ENCODE data around the gene TTLL5. TPM values are rescaled to one million over a fixed set of nuclear protein-coding genes. Genes with fewer than 3 reads are reported as not detected.

The TTLL5 gene
- polyA plus RNA-seq, 2 of the 4 experiments (the other 2 are of a cell fraction), result 18.8 to 23.7 TPM

GRCh38 chr14:75835156-75835725 lies 174.2 kb downstream of the TTLL5 start (continued):
- TF ChIP-seq RFX5 (IDR thresholded peaks at IDR 0.05) (no peak), ESRRA (IDR thresholded peaks at IDR 0.05; ENCODE audit: borderline replicate concordance, low read length) (no peak)
- TF ChIP-seq, protein P1, sequence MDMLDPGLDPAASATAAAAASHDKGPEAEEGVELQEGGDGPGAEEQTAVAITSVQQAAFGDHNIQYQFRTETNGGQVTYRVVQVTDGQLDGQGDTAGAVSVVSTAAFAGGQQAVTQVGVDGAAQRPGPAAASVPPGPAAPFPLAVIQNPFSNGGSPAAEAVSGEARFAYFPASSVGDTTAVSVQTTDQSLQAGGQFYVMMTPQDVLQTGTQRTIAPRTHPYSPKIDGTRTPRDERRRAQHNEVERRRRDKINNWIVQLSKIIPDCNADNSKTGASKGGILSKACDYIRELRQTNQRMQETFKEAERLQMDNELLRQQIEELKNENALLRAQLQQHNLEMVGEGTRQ (IDR thresholded peaks at IDR 0.05), result no peak

DNA sequence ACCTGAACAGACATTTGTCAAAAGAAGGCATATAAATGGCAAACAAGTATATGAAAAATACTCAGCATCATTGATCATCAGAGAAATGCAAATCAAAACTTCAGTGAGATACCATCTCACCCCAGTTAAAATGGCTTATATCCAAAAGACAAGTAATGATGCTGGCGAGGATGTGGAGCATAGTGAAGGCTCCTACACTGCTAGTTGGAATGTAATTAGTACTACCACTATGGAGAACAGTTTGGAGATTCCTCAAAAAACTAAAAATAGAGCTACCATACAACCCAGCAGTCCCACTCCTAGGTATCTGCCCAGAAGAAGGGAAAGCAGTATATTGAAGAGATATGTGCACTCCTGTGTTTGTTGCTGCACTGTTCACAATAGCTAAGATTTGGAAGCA lies 174.7 kb downstream of the TTLL5 start:
- TF ChIP-seq PBX3 (IDR thresholded peaks at IDR 0.05) (no peak), CHD2 (IDR thresholded peaks at IDR 0.05; ENCODE audit: low read length, partially characterized antibody) (no peak)
- ATAC-seq (no peak), FAIRE-seq (no peak), DNase-seq (ENCODE audit: low read depth in 1 of 2, low spot score in 1 of 2) (no peak)
- Histone ChIP-seq H3K9me3 (no peaks in the 10 kb centered on the region), H3K27ac (no peak overlapping the region), H3K4me1 (peaks cover 11% of the 10 kb centered on the region; the same call in 2 of the 3 replicates), H3K4me3 (no peak overlapping the region), H3K4me2 (no peak overlapping the region)
- POLR2A ChIA-PET, result no interaction called here
- WGBS (ENCODE audit: missing lambda C conversion rate), result 85% methylated on average over 1 of the region's 1 CpG
- CTCF ChIA-PET, result interaction anchor here (1.5 kb wide), 1 partner anchor 55 kb away, joined by 3 read pairs; no protein-coding TSS in a partner anchor

DNA sequence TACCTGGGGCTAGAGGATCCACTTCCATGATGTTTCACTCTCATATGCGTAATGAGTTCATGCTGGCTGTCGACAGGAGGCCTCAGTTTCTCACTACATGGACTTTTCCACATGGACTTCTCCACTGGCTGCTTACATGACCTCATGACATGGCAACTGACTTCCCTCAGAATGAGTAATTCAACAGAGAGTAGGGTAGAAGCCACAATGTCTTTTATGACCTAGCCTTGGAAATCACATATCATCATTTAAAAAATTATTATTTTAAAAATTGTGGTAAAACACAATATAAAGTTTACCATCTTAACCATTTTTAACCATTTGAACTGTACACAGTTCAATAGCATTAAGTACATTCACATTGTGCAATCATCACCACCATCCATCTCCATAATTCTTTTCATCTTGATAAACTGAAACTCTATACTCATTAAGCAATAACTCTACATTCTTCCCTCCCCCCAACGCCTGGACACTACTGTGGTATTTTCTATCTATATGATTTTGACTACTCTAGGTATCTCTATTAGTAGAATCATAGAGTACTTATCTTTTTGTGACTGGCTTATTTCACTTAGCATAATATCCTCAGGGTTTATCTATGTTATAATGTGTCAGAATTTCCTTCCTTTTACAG lies 176.2 kb downstream of the TTLL5 start:
- H3K4me3 ChIP-seq, result no peak overlapping the region
- H3K27ac ChIP-seq, result no peak overlapping the region
- H3K4me1 ChIP-seq, result peaks cover 2% of the 10 kb centered on the region; the same call in 1 of the 3 replicates
- no peaks in the 10 kb centered on the region for H3K9me3 ChIP-seq
- ChIA-PET CTCF (no interaction called here), POLR2A (no interaction called here)
- TF ChIP-seq, protein P2, sequence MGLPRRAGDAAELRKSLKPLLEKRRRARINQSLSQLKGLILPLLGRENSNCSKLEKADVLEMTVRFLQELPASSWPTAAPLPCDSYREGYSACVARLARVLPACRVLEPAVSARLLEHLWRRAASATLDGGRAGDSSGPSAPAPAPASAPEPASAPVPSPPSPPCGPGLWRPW (IDR thresholded peaks at IDR 0.05), result no peak
- TF ChIP-seq E2F6 (IDR thresholded peaks at IDR 0.05; ENCODE audit: borderline replicate concordance, low read depth), result no peak
- no peak for TF ChIP-seq GATA3 (IDR thresholded peaks at IDR 0.05; ENCODE audit: borderline replicate concordance)
- TF ChIP-seq, protein P3, sequence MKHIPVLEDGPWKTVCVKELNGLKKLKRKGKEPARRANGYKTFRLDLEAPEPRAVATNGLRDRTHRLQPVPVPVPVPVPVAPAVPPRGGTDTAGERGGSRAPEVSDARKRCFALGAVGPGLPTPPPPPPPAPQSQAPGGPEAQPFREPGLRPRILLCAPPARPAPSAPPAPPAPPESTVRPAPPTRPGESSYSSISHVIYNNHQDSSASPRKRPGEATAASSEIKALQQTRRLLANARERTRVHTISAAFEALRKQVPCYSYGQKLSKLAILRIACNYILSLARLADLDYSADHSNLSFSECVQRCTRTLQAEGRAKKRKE (CRISPR knock-in tag; IDR thresholded peaks at IDR 0.05; ENCODE audit: low read depth), result no peak
- no peak for TF ChIP-seq RFX5 (IDR thresholded peaks at IDR 0.05)
- no peak for TF ChIP-seq NPAS2 (CRISPR knock-in tag; IDR thresholded peaks at IDR 0.05; ENCODE audit: borderline replicate concordance)
- no peak overlapping the region for H3K4me2 ChIP-seq
- no peak for DNase-seq (ENCODE audit: low read depth in 1 of 2, low spot score in 1 of 2)
- 88% methylated on average over 3 of the region's 3 CpGs for WGBS (ENCODE audit: missing lambda C conversion rate)
- FAIRE-seq, result no peak
- no peak for ATAC-seq

GRCh38 chr14:75840911-75841310 lies 179.9 kb downstream of the TTLL5 start:
- no peak for ATAC-seq
- POLR2A ChIA-PET, result no interaction called here
- no peak overlapping the region for H3K4me2 ChIP-seq
- FAIRE-seq, result no peak
- no peak for TF ChIP-seq CHD2 (IDR thresholded peaks at IDR 0.05; ENCODE audit: low read length, partially characterized antibody)
- no peak for TF ChIP-seq KDM5A (IDR thresholded peaks at IDR 0.05)
- TF ChIP-seq HOXB13 (CRISPR knock-in tag; IDR thresholded peaks at IDR 0.05; ENCODE audit: low read depth), result no peak
- TF ChIP-seq ZSCAN20 (CRISPR knock-in tag; IDR thresholded peaks at IDR 0.05), result no peak
- TF ChIP-seq NFE2L2 (conservative IDR thresholded peaks at IDR 0.05; ENCODE audit: low read length), result no peak
- TF ChIP-seq RAD21 (conservative IDR thresholded peaks at IDR 0.05 in 1 of 2, IDR thresholded peaks at IDR 0.05 in 1 of 2), result no peak
- no peak for TF ChIP-seq JUN (IDR thresholded peaks at IDR 0.05)
- TF ChIP-seq ZC3H11A (IDR thresholded peaks at IDR 0.05), result no peak
- TF ChIP-seq JUNB (IDR thresholded peaks at IDR 0.05), result no peak
- TF ChIP-seq HOXA7 (CRISPR knock-in tag; IDR thresholded peaks at IDR 0.05), result no peak
- no peak for TF ChIP-seq GATA3 (IDR thresholded peaks at IDR 0.05; ENCODE audit: borderline replicate concordance)
- no peak for TF ChIP-seq SREBF2 (IDR thresholded peaks at IDR 0.05)
- no peak overlapping the region for H3K27ac ChIP-seq
- WGBS (ENCODE audit: missing lambda C conversion rate), result 92% methylated on average over 5 of the region's 5 CpGs
- DNase-seq (ENCODE audit: low read depth in 1 of 2, low spot score in 1 of 2), result no peak
- no peak overlapping the region for H3K4me3 ChIP-seq
- no peaks in the 10 kb centered on the region for H3K4me1 ChIP-seq
- CTCF ChIA-PET, result no interaction called here
- H3K9me3 ChIP-seq, result no peaks in the 10 kb centered on the region

Data from A549 (cell line).